Astrocyte (in vitro differentiated cells and primary cell): ENCODE data around the gene PRPF31. TPM values are rescaled to one million over a fixed set of nuclear protein-coding genes. Genes with fewer than 3 reads are reported as not detected.
A peak's percentile ranks its signal among the peaks of the same experiment; 100 is the strongest.

Experiments
- DNase-seq: peaks from one replicate; pipeline ENCODE4 v3.0.0-alpha.2; 2010; ENCODE audit warnings: low read depth
- FAIRE-seq: peaks from 2 replicates; lab custom pipeline; 2011; peaks lifted over from hg19 to GRCh38; lab: Jason Lieb, UNC
- H2AFZ ChIP-seq: 2 replicates; pipeline ENCODE4 v1.6.0; 2012; ENCODE audit warnings: low read depth, low read length, inconsistent platforms
- H3K27ac ChIP-seq: 2 replicates; pipeline ENCODE4 v1.5.1; 2011; ENCODE audit warnings: low read depth, low read length, inconsistent platforms
- H3K27me3 ChIP-seq: 2 replicates; pipeline ENCODE4 v1.6.0; 2011; ENCODE audit warnings: low read length, inconsistent platforms; ENCODE audit not compliant: insufficient read depth
- H3K36me3 ChIP-seq: 2 replicates; pipeline ENCODE4 v1.5.1; 2011; ENCODE audit warnings: low read length, inconsistent platforms; ENCODE audit not compliant: insufficient read depth
- H3K4me1 ChIP-seq: 2 replicates; pipeline ENCODE4 v1.5.1; 2011; ENCODE audit warnings: low read length, inconsistent platforms; ENCODE audit not compliant: insufficient read depth
- H3K4me2 ChIP-seq: 2 replicates; pipeline ENCODE4 v1.6.0; 2012; ENCODE audit warnings: low read length, inconsistent platforms
- H3K4me3 ChIP-seq: 2 replicates; pipeline ENCODE4 v1.5.1; 2011; ENCODE audit warnings: low read depth, mild to moderate bottlenecking, low read length, inconsistent platforms; ENCODE audit not compliant: insufficient read depth
- H3K79me2 ChIP-seq: 2 replicates; pipeline ENCODE4 v1.6.0; 2012; ENCODE audit warnings: mild to moderate bottlenecking, low read length, inconsistent platforms; ENCODE audit not compliant: insufficient read depth
- H3K9ac ChIP-seq: 2 replicates; pipeline ENCODE4 v1.6.0; 2012; ENCODE audit warnings: mild to moderate bottlenecking, low read length, inconsistent platforms
- H3K9me3 ChIP-seq: 2 replicates; pipeline ENCODE4 v1.5.1; 2012; ENCODE audit warnings: low read depth, mild to moderate bottlenecking, low read length, inconsistent platforms; ENCODE audit not compliant: insufficient read depth
- H4K20me1 ChIP-seq: 2 replicates; pipeline ENCODE4 v1.6.0; 2012; ENCODE audit warnings: low read length, inconsistent platforms; ENCODE audit not compliant: insufficient read depth
- H3K27ac Mint-ChIP-seq: one replicate; pipeline ENCODE4 v1.8.0; 2021; ENCODE audit warnings: mild to moderate bottlenecking, mixed read lengths; ENCODE audit not compliant: unreplicated experiment
- H3K27me3 Mint-ChIP-seq: one replicate; pipeline ENCODE4 v1.8.0; 2021; ENCODE audit warnings: low read depth, mixed read lengths; ENCODE audit not compliant: unreplicated experiment
- H3K36me3 Mint-ChIP-seq: one replicate; pipeline ENCODE4 v1.8.0; 2021; ENCODE audit warnings: low read depth, mixed read lengths; ENCODE audit not compliant: unreplicated experiment
- H3K4me1 Mint-ChIP-seq: one replicate; pipeline ENCODE4 v1.8.0; 2021; ENCODE audit warnings: low read depth, mixed read lengths; ENCODE audit not compliant: unreplicated experiment
- H3K4me3 Mint-ChIP-seq: one replicate; pipeline ENCODE4 v1.8.0; 2021; ENCODE audit warnings: mild to moderate bottlenecking, moderate library complexity, mixed read lengths; ENCODE audit not compliant: unreplicated experiment
- H3K9me3 Mint-ChIP-seq: one replicate; pipeline ENCODE4 v1.8.0; 2021; ENCODE audit warnings: mild to moderate bottlenecking, mixed read lengths; ENCODE audit not compliant: unreplicated experiment
- EZH2 ChIP-seq: IDR thresholded peaks from 2 replicates; pipeline ENCODE4 v1.6.1; 2012; ENCODE audit warnings: mild to moderate bottlenecking, low read length, inconsistent platforms; ENCODE audit not compliant: insufficient read depth
- total RNA-seq: library from RNA; stranded (reverse); gene quantifications from 2 replicates; pipeline ENCODE4 v1.2.1, GENCODE V29; 2021
- TF ChIP-seq, protein P1 (sequence below): IDR thresholded peaks from 2 replicates; pipeline ENCODE4 v1.5.1; 2011; ENCODE audit warnings: low read depth, mild to moderate bottlenecking, inconsistent platforms, low read length, moderate library complexity; ENCODE audit not compliant: insufficient read depth

The PRPF31 gene
- total RNA-seq, 1 donor from 2014 or later: 67.2 TPM

DNA sequence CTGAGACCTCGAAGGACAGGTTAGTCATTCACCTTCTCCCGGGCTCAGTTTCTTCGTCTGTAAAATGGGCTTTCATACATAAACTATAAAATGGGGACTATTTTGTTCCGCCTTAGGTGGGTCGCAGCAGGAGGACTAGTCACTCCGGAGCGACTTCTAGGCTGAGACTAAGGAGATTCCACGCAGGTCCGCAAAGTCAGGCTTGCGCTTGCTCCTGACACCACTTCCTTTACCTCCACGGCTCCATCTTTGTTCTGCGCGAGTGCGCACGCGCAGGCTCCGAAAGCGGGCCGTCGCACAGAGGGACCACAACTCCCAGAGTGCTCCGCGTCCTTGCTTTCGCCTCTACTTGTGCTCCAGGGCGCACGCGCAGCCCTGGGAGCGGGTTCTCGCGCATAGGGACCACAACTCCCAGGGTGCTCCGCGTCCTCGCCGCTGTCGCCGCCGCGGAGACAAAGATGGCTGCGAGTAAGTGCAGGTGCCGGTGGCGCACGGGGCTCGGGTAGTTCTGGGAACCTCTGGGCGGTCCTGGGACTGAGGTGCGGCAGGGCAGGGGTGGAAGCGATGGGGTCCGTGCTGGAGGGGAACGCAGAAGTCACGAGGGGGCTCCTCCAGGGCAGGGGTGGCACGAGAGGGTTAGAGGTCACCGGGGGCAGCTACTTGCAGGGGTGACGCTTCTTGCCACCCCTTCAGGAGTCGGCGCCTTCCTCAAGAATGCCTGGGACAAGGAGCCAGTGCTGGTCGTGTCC lies 13.0 kb upstream of the PRPF31 start, which contains the start of gene NDUFA3:
NDUFA3 (plus strand) TSS at position 435 of the 749 bp plus-strand sequence; CDS start at position 459, 24 bp downstream.
- H2AFZ ChIP-seq: peak within 1 kb of the TSS; percentile 76
- H3K4me3 Mint-ChIP-seq: peak within 1 kb of the TSS; percentile 98
- TF ChIP-seq, protein P1, sequence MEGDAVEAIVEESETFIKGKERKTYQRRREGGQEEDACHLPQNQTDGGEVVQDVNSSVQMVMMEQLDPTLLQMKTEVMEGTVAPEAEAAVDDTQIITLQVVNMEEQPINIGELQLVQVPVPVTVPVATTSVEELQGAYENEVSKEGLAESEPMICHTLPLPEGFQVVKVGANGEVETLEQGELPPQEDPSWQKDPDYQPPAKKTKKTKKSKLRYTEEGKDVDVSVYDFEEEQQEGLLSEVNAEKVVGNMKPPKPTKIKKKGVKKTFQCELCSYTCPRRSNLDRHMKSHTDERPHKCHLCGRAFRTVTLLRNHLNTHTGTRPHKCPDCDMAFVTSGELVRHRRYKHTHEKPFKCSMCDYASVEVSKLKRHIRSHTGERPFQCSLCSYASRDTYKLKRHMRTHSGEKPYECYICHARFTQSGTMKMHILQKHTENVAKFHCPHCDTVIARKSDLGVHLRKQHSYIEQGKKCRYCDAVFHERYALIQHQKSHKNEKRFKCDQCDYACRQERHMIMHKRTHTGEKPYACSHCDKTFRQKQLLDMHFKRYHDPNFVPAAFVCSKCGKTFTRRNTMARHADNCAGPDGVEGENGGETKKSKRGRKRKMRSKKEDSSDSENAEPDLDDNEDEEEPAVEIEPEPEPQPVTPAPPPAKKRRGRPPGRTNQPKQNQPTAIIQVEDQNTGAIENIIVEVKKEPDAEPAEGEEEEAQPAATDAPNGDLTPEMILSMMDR: no peak
- no peak for TF ChIP-seq EZH2
- peaks cover 3% of the 10 kb centered on the region for H3K36me3 ChIP-seq
- H3K27ac Mint-ChIP-seq: peak within 1 kb of the TSS; percentile 86
- H3K9ac ChIP-seq: peak within 1 kb of the TSS; percentile 86
- H3K79me2 ChIP-seq: peaks cover 23% of the 10 kb centered on the region
- peaks cover 10% of the 10 kb centered on the region for H3K36me3 Mint-ChIP-seq
- peak within 1 kb of the TSS; percentile 76 for H3K4me3 ChIP-seq
- H3K9me3 Mint-ChIP-seq: no peaks in the 10 kb centered on the region
- H3K27me3 ChIP-seq: no peaks in the 10 kb centered on the region
- H3K4me1 ChIP-seq: peaks cover 3% of the 10 kb centered on the region
- H3K4me2 ChIP-seq: peak within 1 kb of the TSS; percentile 100
- peak within 1 kb of the TSS; percentile 13 for H3K27ac ChIP-seq
- H3K4me1 Mint-ChIP-seq: no peaks in the 10 kb centered on the region
- no peaks in the 10 kb centered on the region for H3K9me3 ChIP-seq
- peak; percentile 90 for DNase-seq
- peak; percentile 96 for FAIRE-seq
- H4K20me1 ChIP-seq: peaks cover 6% of the 10 kb centered on the region
- no peaks in the 10 kb centered on the region for H3K27me3 Mint-ChIP-seq

DNA sequence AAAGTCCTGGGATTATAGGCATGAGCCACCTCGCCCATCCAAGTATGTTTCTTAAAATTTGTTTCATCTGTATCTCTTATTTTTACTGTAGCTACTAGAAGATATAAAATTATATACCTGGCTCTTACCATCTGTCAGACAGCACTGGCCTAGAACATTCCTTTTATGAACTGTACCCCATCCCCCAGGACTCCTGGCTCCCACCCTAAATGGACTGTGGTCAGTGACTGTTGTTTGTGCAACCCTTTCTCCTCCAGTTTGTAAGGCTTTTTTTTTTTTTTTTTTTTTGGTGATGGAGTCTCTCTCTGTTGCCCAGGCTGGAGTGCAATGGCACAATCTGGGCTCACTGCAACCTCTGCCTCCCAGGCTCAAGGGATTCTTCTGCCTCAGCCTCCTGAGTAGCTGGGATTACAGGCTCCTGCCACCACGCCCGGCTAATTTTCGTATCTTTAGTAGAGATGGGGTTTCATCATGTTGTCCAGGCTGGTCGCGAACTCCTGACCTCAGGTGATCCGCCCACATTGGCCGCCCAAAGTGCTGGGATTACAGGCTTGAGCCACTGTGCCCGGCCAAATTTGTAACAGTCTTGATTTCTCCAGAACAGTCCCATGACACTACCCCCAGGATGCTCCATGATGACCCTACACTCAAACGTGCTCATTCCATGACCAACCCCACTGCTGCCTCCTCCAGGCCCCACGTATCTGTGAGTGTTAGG lies 10.4 kb upstream of the PRPF31 start:
- H3K36me3 Mint-ChIP-seq: peaks cover 12% of the 10 kb centered on the region

More for the DNA sequence above, 10.4 kb upstream of the PRPF31 start:
- no peak overlapping the region for H2AFZ ChIP-seq
- H3K79me2 ChIP-seq: peaks cover 30% of the 10 kb centered on the region
- H3K4me3 ChIP-seq: no peak overlapping the region
- H3K4me2 ChIP-seq: no peak overlapping the region
- Mint-ChIP-seq H3K4me3 (no peak overlapping the region), H3K27me3 (no peaks in the 10 kb centered on the region), H3K27ac (no peak overlapping the region), H3K9me3 (no peaks in the 10 kb centered on the region), H3K4me1 (no peaks in the 10 kb centered on the region)
- H3K36me3 ChIP-seq: peaks cover 5% of the 10 kb centered on the region
- no peak for FAIRE-seq
- H3K27me3 ChIP-seq: no peaks in the 10 kb centered on the region
- H3K9me3 ChIP-seq: no peaks in the 10 kb centered on the region
- H3K27ac ChIP-seq: no peak overlapping the region
- H3K9ac ChIP-seq: no peak overlapping the region
- TF ChIP-seq, protein P1: no peak
- TF ChIP-seq EZH2: no peak
- H4K20me1 ChIP-seq: peaks cover 7% of the 10 kb centered on the region
- H3K4me1 ChIP-seq: peaks cover 3% of the 10 kb centered on the region
- DNase-seq: no peak
